GM06990 (cell line): ENCODE data around the gene KRTAP5-11.
"Not testable (repeated sequence)": the region's sequence is repeated elsewhere in the genome, so short reads cannot be mapped to it uniquely, and the experiment has no call there.

Experiments used
- DNase-seq: peaks from one replicate; pipeline ENCODE4 v3.0.0-alpha.2; 2011; ENCODE audit not compliant: insufficient read length; ENCODE audit errors: extremely low read depth
- H3K27me3 ChIP-seq: replicated peaks from 2 replicates; pipeline ENCODE4 v1.6.0; 2011; ENCODE audit warnings: low read length; ENCODE audit not compliant: control insufficient read depth, insufficient read depth
- H3K36me3 ChIP-seq: 2 replicates; pipeline ENCODE4 v1.5.1; 2011; ENCODE audit warnings: low read length; ENCODE audit not compliant: control insufficient read depth, insufficient read depth
- H3K4me3 ChIP-seq: replicated peaks from 2 replicates; pipeline ENCODE4 v1.5.1; 2011; ENCODE audit warnings: low read depth, mild to moderate bottlenecking, control low read depth, low read length
- TF ChIP-seq, protein P1 (sequence below): IDR thresholded peaks from 2 replicates; pipeline ENCODE4 v1.5.1; 2011; ENCODE audit warnings: low read length, control low read depth, mild to moderate bottlenecking, inconsistent platforms; ENCODE audit not compliant: insufficient read depth, poor library complexity, severe bottlenecking

KRTAP5-11 gene

DNA sequence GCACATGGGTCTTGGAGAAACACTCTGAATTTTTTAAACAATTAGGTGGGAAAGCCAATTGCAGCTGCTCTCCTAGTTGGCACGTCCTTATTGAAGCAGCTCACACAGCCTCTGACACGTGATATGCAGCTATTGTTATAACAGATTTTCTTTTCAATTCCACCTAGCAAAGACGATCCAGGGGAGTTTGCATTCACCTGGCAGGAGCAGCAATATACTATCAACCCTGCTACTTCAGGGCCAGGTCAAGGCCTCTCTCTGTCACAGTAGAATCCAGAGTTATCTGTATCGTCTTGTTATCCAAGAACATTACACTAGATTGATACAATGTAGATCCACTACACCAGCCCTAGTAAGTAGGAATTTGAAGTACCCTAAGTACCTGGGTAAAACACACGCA lies 8.3 kb downstream of the KRTAP5-11 start:
- Histone ChIP-seq H3K4me3 (no peak overlapping the region), H3K36me3 (no peaks in the 10 kb centered on the region), H3K27me3 (no peaks in the 10 kb centered on the region)
- no peak for DNase-seq
- TF ChIP-seq, protein P1, sequence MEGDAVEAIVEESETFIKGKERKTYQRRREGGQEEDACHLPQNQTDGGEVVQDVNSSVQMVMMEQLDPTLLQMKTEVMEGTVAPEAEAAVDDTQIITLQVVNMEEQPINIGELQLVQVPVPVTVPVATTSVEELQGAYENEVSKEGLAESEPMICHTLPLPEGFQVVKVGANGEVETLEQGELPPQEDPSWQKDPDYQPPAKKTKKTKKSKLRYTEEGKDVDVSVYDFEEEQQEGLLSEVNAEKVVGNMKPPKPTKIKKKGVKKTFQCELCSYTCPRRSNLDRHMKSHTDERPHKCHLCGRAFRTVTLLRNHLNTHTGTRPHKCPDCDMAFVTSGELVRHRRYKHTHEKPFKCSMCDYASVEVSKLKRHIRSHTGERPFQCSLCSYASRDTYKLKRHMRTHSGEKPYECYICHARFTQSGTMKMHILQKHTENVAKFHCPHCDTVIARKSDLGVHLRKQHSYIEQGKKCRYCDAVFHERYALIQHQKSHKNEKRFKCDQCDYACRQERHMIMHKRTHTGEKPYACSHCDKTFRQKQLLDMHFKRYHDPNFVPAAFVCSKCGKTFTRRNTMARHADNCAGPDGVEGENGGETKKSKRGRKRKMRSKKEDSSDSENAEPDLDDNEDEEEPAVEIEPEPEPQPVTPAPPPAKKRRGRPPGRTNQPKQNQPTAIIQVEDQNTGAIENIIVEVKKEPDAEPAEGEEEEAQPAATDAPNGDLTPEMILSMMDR = no peak

DNA sequence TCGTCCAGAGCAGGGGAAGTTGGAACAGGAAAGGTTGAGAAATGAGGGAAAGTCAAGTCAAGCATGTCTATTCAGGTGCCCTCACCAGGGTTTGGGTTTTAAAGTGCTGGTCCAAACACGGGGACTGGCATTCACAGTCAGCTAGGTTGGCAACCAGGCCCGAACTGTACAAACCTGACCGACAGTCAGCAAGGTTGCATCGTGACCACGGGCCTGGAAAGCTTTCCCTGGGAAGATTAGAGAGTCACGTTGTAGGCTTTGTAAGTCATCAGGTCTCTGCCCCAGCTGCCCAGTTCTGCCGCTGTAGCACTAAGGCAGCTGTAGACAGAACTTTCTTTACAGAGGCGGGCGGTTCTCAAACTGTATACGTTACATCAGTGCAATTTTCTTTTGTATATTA lies 9.9 kb downstream of the KRTAP5-11 start:
- H3K4me3 ChIP-seq = no peak overlapping the region
- TF ChIP-seq, protein P1 = no peak
- H3K36me3 ChIP-seq = no peaks in the 10 kb centered on the region
- no peak for DNase-seq
- no peaks in the 10 kb centered on the region for H3K27me3 ChIP-seq

DNA sequence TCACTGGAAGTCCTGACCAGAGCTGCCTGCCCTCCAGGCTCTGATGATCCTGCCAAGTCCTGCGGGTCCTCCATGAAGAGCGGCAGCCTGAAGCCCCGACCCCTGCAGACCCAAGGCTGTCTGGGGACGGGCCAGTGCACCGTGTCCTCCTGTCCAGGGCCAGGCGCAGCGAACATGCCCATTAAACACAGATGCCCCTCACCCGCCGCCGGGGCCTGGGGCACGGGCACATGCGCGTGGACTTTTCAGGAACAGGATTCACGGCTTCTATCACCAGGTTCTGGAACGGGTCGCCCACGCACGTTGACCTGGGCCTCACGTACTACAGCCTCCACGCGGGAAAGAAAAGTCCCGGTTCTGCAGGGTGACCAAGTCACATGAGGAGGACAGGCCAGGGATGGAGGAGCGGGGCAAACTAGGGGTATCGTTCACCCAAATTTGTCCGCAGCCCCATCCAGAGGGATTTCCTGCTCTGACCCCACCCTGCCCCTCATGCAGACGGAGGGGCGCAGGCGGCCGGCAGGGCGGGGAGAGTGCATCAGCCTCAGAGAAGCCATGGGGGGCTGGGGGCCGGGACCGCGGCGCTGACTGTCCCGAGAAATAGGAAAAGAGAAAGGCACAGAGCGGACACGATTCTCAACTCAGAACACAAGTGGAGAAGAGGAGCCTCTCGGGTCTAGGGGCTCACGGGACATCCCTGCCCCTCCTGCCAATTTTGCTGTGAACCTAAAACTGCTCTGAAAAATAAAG lies 11.4 kb downstream of the KRTAP5-11 start:
- not testable (repeated sequence) for H3K4me3 ChIP-seq, H3K27me3 ChIP-seq, H3K36me3 ChIP-seq, DNase-seq

DNA sequence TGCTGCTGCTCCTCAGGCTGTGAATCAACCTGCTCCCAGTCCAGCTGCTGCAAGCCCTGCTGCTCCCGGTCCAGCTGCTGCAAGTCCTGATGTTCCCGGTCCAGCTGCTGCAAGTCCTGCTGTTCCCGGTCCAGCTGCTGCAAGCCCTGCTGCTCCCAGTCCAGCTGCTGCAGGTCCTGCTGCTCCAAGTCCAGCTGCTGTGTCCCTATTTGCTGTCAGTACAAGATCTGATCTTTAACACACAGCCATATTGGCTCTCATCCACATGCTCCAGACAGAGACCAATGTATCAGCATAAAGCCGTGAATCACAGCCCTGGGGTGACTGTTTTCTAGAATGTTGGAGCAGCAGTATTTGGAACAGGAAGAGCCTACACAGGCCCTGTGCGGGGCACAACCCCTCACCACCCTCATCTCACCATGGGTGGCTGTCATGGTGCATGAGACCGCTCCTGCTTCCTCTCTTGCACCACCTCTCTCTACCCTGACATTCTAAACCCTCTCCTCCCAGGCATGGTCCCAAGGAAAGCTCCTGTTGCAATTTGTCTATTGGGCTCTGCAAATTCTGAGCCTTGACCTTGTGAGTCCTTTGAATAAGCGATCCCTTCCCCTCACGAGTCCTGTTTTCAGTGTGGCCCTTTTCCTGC lies 13.8 kb downstream of the KRTAP5-11 start:
- TF ChIP-seq, protein P1 = no peak
- no peaks in the 10 kb centered on the region for H3K27me3 ChIP-seq
- H3K4me3 ChIP-seq = no peak overlapping the region
- no peaks in the 10 kb centered on the region for H3K36me3 ChIP-seq
- no peak for DNase-seq

DNA sequence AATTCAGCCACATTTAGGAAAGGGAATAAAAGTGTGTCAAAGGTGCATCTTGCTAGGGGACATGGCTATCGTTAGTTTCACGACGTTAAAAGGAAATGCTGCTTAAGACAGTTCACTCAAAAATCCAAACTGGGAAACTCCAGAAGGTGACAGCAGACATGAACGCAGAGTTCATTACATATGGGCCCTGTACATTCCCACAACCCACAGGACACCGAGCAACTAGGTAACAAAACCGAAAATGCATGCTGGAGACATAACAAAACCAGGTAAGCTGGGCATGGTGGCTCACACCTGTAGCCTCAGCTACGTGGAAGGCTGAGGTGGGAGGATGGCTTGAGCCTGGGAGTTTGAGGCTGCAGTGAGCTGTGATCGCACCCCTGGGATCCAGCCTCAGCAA lies 15.0 kb downstream of the KRTAP5-11 start:
- H3K27me3 ChIP-seq, H3K4me3 ChIP-seq, DNase-seq, H3K36me3 ChIP-seq: not testable (repeated sequence)

DNA sequence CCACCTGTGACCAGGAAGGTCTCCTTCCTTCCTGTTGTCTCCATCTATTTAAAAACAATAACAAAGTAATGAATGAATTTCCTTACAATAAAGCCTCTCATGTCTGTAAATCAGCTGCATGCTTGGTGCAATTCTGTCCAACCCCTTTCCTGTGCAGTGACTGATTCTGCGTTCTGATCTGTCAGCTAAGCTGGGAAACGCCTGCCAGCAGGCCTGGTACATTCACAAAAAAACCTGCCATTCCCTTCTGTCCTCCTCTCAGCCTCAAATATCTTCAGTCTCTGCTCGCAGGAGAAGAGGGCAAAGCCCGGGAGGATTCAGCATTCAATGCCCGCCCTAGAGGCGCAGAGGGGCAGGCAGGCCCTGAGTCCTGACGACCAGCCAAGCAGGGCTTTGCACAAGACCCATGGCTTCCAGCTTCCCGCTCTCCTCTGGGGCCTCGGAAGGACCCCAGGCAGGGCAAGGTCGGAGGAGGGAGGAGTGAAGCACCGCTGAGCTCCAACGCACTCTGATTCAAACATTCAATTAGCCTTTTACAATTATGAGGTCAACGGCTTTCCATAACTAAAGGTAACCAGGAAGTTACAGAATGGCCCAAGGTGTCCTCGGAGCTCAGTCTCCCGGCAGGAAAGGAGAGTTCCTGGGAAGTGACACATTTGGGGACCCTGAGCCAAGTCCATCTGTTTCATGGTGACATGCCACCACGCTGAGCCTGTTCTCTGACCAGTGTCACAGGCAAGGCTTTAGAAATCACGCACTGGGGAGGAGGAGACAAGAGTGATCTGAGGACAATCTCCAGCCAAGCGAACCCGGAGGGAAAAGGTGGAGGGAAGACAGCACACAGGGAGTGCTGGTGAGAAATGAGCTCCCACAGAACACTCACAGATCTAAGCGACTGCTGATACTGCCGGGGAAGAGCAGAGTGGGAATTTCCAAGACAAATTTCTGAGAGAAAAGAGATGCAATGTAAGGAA lies 15.8 kb downstream of the KRTAP5-11 start:
- not testable (repeated sequence) for H3K36me3 ChIP-seq, H3K27me3 ChIP-seq, H3K4me3 ChIP-seq, DNase-seq
